Fibroblast of lung (primary cell): ENCODE results near the gene RTF1.

Experiments
- EZH2 ChIP-seq: IDR thresholded peaks from 2 replicates; pipeline ENCODE4 v1.5.1; 2012; ENCODE audit warnings: low read length, control low read depth, mild to moderate bottlenecking; ENCODE audit errors: missing control alignments
- TF ChIP-seq, protein P1 (sequence below), 2 donors: IDR thresholded peaks in 1 of 2; conservative IDR thresholded peaks in 1 of 2; 1 replicate in 1 of 2; 2 replicates in 1 of 2; pipeline ENCODE4 v1.5.1; 2011 to 2012; ENCODE audit warnings: low read length in 2 of 2, control low read depth in 1 of 2, inconsistent platforms in 1 of 2, low read depth in 1 of 2, mild to moderate bottlenecking in 1 of 2

DNA sequence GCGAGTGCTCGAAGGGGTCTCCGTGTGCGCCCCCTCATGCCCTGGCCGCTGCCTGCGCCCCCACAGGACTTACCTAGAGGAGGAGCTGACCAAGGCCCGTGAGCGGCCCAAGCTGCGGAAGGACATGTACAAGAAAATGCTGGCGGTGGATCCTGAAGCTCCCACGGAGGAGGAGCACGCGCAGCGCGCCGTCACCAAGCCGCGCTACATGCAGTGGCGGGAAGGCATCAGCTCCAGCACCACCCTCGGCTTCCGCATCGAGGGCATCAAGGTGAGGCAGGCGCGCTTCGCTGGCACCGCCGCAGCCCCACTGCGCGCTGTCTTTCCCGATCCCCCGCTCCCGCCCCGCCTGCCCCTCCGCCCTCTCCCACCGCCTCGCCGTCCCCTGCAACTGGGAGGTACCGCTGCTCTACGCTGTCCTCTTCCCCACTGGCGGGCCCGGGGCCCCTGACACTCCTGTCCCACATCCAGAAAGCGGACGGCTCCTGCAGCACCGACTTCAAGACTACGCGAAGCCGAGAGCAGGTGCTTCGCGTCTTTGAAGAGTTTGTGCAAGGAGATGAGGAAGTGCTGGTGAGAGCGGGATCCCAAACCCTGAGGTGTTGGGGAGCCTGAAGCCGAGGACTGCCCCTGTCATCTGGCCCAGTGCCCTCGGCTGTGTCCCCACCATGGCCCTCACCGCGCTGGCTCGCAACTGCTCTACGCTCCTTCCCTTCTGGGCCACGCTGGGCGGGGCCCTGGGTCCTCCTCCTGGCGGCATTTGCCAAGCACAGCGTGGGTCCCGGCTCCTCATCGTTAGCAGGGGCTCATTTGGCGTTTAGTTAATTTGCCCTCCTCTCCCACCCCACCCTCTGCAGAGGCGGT lies 85.3 kb downstream of the RTF1 start:
- TF ChIP-seq, protein P1, sequence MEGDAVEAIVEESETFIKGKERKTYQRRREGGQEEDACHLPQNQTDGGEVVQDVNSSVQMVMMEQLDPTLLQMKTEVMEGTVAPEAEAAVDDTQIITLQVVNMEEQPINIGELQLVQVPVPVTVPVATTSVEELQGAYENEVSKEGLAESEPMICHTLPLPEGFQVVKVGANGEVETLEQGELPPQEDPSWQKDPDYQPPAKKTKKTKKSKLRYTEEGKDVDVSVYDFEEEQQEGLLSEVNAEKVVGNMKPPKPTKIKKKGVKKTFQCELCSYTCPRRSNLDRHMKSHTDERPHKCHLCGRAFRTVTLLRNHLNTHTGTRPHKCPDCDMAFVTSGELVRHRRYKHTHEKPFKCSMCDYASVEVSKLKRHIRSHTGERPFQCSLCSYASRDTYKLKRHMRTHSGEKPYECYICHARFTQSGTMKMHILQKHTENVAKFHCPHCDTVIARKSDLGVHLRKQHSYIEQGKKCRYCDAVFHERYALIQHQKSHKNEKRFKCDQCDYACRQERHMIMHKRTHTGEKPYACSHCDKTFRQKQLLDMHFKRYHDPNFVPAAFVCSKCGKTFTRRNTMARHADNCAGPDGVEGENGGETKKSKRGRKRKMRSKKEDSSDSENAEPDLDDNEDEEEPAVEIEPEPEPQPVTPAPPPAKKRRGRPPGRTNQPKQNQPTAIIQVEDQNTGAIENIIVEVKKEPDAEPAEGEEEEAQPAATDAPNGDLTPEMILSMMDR (conservative IDR thresholded peaks at IDR 0.05 in 1 of 2, IDR thresholded peaks at IDR 0.05 in 1 of 2; ENCODE audit: low read depth in 1 of 2, low read length in 2 of 2): no peak
- TF ChIP-seq EZH2: peak; percentile 89
